NOMO-1 treated with dmso at 0.1 percent for 144 hours (cell line): Measurements from ENCODE around the gene IMMP2L.
"Not testable (repeated sequence)": the region's sequence is repeated elsewhere in the genome, so short reads cannot be mapped to it uniquely, and the experiment has no call there.

Experiments used
- DNase-seq: peaks from one replicate; lab custom pipeline; 2025; ENCODE audit not compliant: unreplicated experiment; lab: John Stamatoyannopoulos, UW

IMMP2L gene

DNA sequence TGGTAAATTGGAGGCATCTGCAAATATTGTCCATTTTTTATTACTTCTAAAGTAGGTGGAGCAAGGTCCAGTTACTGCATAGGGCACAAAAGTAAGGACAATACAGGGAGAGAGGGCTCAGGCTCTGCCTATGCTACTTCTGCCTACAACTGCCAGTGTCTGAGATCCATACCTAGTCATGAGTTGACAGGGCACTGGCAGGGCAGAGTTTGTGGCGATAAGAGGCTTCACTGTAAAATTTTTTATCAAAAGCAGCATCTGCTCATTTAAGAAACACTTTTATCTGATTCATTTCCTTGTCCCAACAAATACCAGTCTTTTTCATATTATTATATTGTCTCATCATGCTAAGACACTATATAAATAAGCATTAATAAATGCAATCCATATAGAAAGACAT lies 293.4 kb downstream of the IMMP2L start:
- no peak for DNase-seq

DNA sequence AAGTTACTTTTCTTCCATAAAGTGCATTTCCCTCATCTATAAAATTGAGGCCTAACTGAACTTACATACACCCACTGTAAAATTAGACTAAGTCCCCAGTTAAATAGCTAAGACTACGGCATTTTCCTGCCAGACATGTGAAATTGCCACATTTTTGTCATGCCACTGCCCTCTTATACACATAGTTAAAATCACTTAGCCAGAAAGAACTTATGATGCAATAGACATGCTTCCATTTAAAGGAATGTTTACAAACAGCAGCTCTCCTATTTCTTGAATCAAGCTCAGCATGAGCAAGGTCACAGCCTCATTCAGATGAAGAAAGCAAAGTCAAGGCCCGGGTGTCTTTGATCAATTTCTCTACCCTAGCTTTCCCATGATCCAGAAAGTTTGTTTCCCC lies 295.7 kb downstream of the IMMP2L start:
- no peak for DNase-seq

DNA sequence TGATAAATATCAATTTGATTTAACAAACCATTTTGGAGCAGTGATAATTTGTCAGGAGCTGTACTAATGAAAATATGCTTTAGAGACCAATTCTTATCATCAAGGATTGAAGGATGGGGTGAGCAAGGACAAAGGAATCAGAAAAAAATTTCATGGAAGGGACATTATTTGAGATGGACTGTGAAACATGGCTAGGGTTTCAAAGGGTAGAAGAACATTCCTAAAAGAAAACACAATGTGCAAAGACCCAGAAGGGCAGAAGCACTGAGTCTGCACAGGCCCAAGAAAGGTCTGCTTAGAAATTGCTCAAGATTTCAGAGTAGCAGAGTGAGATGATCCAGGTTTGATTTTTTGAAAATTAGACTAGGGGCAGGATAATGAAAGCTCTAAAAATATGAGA lies 296.9 kb downstream of the IMMP2L start:
- no peak for DNase-seq

DNA sequence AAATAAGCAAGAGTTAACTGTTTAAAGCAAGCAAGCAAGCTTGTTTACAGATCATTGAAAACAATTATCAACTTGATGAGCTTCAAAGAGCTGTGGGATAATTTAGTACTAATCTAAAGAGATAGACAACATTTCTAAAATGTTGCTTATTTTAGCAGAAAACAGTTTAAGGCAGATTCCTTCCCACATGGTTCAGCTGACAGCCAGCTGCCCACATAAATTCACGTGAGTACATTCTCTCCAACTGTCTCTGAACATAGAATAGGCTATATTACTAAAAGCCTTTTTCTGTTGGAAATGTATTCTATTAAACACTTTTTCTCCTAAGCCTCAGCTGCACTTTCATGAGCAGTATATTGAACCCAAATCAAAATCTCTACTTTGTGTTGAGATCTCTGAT lies 297.3 kb downstream of the IMMP2L start:
- no peak for DNase-seq

DNA sequence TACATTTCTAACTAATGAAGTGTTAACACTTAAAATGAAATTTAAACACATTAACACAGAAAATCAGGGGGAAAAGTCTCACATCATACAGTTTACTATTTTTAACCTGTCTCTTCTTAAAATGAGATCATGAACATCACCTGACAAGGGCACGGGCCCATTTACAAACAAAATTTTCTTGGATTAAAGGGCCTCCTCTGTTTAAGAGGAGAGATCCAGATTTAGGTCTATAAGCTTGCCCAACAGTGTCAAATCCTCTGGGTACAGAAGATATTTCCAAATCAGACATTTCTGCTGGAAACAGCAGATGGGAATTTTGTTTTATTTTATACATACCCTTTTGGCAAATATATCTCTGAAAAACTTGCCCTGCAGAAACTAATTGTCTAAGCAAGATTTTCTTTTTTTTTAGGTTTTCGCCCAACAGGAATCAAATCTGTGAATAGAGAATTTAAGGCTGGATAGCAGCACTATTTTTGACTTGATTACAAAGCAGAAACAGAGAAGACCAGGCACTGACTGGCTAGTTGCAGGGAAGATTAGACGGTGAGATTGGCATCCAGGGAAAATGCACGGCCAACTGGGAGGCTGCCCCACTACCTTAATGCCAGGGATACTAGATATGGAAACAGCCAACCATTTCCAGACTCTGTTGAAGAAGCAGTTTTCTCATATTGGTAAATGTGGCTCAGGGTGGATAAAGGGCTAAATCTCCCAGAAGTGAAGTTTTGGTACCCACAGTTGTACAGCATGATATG lies 298.0 kb downstream of the IMMP2L start:
- DNase-seq, result no peak

DNA sequence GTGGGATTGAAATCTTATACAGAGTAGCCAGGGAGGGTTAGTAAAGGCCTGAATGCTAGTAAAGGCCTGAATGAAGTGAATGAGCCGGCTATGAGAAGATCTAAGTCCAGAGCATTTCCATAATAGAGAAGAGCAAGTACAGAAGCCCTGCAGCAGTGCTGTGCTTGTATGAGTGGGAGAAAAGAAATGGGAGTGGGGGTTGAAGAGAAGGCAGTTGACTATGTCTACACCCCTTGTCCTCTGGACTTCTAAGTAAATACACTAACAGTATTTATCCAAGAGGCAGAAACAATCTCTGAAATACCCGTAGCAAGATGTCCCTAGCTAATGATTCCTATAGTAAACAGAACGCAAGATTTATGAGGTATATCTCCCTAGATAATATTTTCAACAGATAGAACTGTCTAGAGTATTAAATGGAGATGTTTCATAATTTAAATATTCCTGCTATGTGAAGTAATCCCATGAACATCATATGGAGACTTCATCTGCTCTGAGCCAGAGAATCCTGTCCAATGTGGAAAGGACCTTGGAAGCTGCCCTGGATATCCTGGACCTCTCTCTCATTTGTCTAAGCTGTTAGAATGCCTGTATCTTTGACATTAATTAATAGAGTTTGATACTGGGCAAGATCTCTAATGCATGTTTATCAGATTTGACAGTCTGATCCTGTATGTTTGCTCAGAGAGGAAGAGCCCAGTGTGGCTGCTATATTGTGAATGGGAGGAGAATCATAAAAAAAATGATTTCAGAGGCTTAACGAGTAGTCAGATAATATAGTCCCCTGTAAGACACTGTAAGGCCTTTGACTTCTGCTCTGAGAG lies 299.8 kb downstream of the IMMP2L start:
- DNase-seq, result no peak

DNA sequence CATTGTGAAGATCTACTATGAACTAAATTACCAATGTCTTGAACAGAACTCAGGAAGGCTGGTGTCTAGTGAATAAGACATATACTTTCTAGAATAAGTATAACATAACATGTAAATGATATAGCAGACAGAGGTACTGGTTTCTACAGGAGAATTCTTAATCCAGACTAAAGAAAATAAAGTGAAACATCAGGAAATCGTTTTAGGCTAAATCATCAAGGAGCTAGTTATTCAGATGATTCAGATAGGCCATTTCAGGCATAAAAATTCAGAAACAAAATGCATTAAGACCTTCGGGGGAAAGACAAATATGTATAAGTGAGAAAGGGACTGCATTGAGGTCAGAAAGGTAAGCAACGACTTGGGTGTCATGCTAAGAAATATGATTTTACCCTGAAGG lies 300.8 kb downstream of the IMMP2L start:
- DNase-seq, result no peak

DNA sequence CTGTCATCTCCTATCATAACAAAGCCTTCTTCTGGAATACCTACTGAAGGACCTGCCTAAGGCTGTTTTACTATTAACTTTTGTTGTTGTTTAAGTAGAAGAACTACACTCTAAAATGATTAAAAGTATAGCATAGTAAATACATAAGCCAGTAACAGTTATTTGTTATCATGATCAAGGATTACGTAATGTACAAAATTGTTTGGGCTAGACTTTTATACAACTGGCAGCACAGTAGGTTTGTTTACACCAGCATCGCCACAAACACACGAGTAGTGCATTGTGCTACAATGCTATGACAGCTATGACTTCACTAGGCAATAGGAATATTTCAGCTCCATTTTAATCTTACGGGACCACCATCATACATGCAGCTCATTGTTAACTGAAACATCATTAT lies 302.3 kb downstream of the IMMP2L start:
- DNase-seq, result no peak

DNA sequence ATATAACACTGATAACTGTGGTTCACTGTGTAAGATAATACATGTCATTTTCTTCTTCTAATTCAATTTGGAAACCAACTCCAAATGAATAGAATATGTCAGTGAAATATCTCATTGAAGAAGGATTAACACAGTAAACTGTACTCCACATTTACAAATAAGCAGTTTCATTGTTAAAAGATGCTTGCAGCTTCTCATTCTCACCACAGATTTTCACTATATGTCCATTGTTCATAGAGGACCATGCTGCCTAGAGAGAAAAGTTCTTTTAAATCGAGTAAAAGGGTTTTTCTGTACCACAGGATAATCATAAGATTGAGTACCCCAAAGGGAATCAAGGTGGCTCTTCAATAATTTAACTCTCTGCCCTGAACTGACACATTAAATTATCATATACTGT lies 305.9 kb downstream of the IMMP2L start:
- no peak for DNase-seq

DNA sequence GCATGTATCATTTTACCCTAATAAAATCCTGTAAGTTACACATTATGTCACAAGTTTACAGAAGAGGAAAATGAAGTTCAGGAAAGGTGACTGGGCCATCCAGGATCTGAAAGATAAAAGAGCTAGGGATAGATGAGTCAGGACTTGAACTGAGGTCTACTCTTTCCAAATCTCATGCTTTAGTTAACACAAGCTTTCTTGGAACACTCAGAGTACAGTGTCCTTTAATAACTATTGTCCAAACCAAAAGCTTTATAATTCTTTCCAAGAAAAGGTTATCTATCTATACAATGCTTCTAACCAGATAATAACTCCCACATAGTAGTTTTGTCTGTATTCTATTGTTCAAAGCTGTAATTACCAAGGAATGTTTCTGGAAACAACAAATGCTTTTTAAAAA lies 306.7 kb downstream of the IMMP2L start:
- DNase-seq, result no peak

DNA sequence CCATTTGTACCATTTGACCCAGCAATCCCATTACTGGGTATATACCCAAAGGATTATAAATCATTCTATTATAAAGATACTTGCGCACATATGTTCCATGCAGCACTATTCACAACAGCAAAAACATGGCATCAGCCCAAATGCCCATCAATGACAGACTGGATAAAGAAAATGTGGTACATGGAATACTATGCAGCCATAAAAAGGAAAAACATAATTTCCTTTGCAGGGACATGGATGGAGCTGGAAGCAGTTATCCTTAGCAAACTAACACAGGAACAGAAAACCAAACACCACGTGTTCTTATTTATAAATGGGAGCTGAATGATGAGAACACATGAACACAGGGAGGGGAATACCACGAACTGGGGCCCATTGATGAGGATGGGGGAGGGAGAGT lies 310.9 kb downstream of the IMMP2L start:
- not testable (repeated sequence) for DNase-seq

DNA sequence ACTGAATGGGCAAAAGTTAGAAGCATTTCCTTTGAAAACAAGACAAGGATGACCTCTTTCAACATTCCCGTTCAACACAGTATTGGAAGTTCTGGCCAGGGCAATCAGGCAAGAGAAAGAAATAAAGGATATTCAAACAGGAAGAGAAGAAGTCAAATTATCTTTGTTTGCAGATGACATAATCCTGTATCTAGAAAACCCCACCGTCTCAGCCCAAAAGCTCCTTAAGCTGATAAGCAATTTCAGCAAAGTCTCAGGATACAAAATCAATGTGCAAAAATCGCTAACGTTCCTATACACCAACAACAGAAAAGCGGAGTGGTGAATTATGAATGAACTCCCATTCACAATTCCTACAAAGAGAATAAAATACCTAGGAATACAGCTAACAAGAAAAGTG lies 312.5 kb downstream of the IMMP2L start:
- DNase-seq, result not testable (repeated sequence)

DNA sequence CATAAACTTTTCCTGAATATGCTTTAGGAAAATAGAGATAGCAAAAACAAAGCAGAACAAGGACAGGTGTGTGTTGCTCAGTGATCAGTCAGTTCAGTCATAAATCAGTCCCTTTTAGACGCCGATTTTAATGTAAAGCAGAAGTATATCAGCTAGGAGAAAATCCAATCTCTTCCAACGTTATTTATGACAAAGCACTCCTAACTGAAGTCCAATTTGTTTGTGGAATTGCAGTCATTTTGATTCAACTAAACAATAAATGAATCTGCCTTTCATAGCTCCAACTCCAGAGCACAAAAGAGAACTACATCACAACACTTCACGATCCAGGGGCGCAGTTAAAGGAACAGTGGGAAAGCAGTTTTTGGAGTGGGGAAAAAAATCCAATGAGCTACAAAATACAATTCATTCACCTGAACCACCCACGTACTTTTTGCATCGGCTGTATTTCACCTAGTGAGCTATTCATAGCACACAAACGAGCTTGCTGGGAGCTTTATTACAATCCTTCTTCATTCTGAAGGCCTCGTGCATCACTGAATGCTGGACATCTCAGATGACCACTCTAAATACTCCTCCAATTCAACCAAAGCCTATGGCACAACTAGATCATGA lies 320.0 kb downstream of the IMMP2L start:
- DNase-seq, result no peak

DNA sequence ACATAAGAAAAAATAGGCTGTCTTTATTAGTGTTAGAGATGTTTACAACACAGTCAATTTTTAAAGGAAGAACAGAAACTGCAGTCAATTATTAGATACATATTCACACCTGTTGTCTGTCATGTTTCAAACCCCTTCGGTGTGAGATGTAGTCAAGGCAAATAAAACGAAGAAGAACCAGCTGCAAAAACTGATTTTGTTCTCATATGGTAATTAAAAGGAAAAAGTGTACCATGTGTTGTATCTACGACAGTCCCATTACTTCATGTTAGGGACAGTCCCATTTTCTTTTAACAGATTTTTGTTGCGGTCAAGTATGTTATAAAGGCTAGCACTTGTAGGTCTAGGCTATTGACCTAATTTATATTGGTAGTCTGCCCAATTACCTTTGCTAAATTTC lies 321.9 kb downstream of the IMMP2L start:
- DNase-seq, result no peak

DNA sequence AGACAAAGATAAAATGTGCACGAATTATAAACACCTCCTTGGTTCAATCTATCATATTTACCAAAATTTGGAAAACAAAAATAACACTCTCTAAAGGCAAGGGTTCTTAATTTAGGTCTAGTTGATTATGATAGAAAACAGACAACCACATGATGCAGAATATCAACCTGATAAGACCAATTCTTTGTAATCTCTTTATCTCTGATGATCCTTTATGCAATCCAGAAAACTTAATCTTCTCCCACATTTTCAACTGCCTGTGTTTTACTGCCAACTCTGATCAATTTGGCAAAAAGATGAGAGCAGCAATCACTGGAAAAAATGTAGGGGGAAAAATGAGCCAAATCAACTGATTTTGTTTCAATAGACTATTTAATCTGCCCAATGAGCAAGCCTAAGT lies 322.9 kb downstream of the IMMP2L start:
- no peak for DNase-seq

DNA sequence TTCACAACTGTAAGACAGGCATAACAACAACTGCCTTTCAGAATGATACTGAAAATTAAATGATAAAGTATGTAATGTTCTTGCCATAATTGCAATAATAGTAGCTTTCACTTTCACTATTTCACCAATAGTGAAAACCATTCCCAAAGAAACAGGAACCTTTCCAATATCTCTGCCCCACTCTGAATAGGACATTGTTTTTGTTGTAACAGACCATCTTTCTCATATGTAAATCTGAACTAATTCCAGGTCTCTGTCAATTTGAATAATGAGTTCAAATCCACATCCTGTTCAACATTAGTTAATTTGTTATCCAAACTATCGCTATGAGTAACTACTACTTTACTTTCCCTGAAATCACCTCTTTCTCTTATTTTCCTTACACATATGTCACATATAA lies 323.4 kb downstream of the IMMP2L start:
- no peak for DNase-seq

DNA sequence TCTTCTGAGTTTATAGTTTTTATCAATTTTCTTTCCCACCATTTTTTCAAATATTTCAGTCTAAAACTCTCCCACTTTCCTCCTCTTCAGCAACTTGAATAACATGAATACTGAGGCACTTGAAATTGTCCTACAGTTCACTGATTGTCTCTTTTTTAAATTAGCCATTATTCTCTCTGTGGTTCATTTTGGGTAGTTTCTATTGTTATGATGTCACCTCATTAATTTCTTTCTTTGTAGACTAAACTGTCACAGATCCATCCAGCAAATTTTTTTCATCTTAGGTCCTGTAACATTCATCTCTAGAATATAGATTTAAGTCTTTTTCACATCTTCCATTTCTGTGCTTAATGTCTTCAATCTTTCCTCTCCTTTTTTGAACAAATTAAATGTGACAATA lies 326.6 kb downstream of the IMMP2L start:
- DNase-seq, result no peak

DNA sequence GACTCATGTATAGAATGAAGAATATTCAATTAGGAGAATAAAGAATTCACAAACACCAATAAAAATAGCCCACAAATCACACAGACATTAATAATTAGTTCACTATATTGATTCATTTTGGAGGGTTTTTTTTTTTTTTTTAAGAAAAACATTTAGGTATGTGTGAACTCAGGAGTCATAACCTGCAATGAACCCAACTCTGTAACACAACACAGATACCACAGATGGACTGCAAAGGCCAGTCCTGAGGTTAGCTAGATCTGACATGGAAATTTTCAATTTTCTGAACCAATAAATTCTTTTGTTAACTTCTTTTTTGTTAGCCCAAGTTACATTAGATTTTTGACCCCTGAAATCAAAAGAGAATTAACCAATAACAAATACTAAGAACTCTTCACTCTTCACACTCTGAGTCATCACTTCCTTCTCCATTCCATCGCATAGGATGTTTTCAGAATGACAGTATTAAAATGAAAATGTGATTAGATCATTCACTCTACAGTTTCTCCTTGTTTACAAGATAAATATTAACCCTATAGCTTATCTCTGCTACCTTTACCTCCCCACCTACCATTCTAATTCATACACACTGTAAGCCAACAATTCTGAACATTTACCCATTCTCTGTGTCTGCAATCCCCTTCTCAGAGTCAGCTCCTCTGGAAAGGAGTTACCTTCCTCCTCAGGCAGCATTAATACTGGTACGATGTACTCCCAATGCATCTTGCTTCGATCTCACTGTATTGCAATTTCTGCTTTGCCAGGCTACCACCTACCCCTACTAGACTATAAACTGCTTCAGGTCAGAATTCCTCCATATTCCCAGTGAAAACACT lies 329.8 kb downstream of the IMMP2L start:
- no peak for DNase-seq

DNA sequence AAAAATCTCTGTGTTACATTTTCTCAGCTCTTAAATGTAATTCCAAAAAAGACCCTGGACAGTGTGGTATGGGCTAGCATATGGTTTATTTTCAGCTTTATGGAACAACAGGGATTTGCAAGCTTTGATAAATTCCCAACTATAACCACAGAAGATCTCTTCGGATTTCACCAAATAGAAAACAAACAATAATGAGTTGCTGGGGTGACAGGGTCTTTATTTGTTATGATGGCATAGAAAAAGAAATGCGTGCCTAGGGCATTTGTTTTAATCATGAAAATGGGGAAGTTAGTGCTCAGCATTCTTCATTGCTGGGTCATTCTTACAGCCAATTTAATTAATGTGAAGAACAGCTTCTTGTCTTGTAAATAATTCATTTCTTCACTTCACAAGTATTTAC lies 332.4 kb downstream of the IMMP2L start:
- DNase-seq, result no peak

DNA sequence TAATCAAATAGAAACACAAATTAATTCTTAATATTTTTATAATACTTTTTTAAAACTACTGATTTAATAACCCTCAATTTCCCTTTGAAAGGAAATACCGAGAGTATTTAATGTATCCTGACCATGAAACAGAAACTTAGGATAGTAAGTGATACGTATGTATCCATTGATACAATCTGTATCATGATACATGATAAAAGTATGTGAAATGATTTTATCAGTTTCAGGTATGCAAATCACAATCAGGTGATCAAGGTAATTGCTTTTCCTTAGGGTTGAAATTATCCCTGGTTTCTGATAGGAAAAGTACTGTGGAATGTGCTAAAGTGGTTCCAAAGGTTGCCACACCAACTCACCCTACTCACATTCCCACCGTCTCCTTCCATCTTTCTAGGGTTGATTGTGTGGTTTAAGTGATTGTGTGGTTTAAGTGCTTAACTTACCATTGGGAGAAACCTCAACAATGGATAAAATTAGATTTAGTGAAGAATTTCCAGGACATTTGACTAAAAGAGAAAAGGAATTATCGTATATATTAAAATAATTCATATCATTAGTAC lies 333.0 kb downstream of the IMMP2L start:
- no peak for DNase-seq

DNA sequence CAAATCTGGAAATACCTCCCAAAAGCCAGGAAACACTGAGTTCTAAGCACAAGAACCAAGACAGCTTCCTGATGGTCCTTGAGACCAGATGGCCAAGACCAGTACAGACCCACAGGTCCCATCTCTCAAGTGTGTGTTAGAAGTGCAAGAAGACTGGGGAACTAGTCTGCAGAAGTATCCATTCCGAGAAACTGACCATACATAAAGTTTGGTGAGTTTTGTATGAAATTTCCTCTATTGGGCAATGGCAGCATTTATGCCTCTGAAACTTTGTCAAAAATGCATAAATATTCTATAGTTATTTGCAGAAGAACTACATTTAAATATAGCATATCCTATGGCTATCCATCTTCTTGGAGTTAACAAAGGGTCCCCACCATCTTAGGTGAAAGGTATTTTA lies 333.9 kb downstream of the IMMP2L start:
- DNase-seq, result no peak
